ENCODE measurements around the gene LRP5.
A peak's percentile ranks its signal among the peaks of the same experiment; 100 is the strongest.
"Not testable (repeated sequence)": the region's sequence is repeated elsewhere in the genome, so short reads cannot be mapped to it uniquely, and the experiment has no call there.

Gene LRP5

DNA sequence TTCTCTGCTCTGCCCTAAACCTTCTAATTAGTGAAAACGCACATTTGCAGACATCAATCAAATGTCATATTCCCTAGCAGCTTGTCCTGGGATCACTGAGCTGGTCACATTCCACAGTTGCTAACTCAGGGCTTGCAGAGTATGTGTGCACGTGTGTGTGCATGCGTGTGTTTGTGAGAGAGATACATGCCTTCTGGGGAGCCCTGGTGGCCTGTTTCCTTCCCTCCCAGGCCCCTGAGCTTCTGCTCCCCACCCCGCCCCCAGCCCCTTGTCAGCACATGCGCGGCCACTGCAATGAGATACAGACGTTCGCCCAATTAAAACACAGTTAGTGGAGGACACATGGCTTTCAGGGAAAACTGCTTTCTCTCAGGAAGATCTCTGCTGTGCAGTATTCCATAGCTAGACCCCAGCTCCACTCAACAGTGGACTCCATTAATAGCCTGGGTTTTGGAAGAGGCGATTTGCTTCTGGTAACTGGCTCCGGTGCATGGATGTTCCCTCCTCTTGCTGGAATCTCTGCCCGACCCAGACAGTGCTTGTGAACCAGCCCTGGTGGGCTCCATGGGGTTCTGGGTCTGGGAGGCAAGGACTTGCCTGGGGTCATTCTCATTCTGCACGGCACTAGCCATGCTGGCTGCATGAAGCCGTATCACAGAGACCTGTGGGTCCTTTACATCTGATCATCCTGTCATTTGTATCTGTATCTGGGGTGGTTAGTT lies 17.7 kb downstream of the LRP5 start:
- DNase-seq: no peak

DNA sequence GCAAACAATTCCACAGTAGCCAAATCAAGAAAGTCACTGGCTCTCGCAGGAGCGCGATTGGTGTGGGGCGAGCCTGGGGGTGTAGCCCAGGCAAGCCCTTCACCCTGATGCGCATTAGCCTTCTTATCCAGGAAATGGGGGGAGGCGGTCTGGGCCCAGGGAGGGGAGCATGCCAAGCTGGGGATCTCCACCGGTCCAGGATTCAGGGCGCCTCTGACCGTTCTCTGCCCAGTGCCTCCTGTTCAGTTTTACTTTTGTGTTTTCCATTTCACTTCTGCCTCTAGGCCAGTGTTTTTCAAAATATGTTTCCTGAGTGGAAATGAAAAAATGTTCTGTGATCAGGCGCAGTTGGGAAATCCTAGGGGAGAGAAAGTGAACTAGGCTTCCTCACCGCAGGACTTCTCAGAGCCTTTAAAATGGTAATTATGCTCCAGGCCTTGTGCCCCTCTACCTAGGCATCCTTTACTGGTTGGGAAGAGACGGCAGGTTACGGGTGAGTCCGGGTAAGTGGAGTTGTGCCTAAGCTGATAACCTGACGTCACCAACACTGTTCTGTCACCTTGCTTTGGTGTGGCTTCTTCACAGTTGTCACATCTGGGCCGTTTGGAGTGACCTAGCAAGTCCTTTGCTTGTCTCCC lies 18.4 kb downstream of the LRP5 start:
- DNase-seq: no peak

DNA sequence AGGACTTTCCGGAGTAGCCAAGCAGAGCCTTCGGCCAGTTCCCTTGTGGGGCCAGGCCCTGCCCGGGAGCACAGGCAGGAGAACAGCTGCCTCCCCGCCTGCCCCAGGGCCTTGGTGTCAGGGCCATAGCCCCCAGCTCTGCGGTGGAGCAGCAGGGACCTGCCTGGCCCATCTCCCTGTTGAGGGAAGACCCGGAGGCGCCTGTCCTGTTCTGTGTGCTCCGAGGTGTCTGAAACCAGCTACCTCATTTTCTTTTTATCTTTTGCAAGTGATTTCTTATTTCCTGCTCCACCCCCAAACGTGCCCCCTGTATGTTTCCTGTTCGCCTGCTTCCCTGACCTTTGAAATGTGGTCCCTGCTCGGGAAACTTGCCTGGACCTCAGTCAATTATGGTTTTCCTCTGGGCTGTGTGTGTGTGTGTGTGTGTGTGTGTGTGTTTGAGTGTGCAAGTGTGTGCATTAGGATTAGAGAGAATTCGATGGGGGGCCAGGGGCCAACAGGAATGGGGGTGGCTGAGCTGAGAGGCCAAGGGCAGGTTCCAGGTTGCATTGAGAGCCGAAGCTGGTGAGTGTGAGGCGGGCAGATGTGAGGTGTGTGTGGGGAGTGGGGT lies 19.1 kb downstream of the LRP5 start:
- no peak for DNase-seq

DNA sequence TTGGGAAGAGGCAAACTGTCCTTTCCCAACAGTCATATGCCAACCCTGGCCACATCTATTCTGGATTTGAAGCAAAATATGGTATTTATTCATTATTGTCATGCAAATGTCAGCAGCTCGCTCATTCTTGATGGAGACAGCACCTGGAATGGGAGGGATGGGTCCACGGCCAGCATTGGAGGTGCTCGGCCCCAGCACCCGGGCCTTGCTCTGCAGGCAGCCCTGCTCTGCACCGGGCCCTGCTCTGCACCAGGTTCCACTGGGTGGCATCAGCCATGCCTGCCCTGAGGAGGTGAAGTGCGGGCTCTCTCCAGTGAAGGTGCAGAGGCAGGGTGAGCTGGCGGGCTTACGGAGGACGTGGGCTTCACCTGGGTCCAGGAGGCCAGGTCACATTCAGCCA lies 19.8 kb downstream of the LRP5 start:
- no peak for DNase-seq

DNA sequence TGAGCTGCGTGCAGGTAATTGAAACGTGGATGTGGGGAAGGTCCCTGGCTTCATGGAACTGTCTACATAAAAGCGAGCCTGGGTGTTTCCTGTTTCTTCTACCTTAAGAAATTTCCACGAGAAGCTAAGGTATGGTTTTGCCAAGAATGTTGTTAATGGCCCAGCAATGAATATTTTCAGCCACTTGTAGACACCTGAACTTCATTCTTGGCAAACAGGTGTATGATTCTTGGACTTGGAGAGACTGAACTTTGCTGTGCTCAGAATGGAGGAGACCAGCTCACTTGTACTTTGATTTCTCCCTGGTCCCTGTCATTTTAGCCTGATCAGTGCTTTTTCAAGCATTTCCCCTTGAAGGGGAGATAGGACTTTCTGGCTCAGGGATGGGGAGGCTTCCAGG lies 20.8 kb downstream of the LRP5 start:
- DNase-seq: no peak

GRCh38 chr11:68334923-68335322 lies 22.5 kb downstream of the LRP5 start:
- no peak for DNase-seq

- DNase-seq: no peak
These were observed 23.3 kb downstream of the LRP5 start for GRCh38 chr11:68335683-68336082.

DNA sequence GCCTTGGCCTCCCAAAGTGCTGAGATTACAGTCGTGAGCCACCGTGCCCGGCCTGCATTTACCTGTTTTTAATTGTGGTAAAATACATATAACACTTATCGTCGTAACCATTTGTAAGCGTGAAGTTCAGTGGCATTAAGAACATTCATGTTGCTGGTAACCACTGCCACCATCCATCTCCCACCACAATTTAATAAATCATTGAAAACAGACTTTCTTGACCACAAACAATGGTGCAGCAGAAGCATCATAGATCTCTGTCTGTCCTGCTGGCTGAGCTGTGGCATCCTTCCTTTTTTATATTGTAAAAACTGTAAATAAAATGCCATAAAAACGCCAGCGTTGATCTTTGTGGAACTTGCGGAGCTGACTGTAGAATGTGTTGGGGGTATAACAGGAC lies 24.3 kb downstream of the LRP5 start:
- DNase-seq: no peak

- DNase-seq: no peak
These were observed 25.0 kb downstream of the LRP5 start for GRCh38 chr11:68337399-68337835.

GRCh38 chr11:68338051-68338780 lies 25.8 kb downstream of the LRP5 start:
- no peak for DNase-seq

DNA sequence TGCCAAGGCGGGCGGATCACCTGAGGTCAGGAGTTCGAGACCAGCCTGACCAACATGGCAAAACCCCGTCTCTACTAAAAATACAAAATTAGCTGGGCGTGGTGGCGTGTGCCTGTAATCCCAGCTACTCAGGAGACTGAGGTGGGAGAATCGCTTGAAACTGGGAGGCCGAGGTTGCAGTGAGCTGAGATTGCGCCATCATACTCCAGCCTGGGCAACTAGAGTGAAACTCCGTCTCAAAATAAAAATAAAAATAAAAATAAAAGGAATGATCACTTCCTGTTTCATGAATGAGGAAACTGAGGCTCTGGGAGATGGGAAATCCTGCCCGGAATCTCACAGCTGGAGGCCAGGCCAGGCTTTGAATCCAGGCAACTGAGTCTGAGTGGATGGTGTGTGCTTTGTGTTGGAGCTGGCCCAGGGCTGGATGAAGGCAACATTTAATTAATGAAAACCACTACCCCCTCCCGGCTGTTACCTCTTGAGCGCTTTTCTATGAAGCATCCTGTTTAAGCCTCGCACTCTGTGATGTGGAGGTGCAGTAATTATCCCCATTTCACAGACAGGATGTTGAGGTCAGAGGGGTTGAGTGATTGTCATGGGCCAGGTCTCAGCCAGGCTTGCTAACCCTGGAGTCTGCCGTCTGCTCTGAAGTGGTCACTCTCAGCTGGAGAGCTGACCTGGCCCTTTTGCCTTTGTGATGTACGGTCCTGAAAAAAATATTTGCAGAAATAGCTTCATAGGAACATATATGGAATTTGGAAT lies 27.8 kb downstream of the LRP5 start:
- peak; percentile 41 for DNase-seq

DNA sequence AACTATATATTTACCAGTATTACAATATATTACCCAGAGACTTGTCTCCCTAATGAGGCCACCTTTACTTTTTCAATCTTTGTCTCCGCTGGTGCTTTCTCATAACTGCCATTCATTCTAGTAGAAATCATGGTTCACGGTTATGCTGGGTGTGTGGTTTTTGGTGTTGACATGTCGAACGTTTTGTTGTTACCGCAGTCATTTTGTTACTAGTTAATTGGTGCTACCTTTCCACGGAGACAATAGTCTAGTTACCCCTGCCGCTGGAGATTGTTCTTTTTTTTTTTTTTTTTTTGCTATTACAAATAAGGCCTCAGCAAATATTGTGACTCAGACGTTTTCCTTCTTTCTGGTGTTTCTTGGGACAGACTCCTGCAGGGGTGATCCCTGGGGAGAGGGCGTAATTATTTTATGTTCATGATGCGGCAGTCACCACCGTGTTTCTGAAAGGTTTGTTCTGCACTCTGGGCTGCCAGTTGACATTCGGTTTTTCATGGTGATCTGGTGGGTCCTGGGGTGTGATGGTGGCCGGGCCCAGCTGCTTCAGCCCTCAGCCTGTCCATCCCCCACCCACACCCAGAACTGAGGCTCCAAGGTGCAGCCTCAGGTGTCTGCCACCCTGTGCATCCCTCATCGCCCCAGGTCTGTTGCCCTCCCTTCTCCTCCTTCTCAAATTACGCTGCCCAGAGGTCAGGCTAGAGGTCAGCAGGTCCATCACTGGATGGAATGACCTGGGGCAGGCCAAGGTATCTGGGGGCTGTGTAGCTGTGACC lies 28.6 kb downstream of the LRP5 start:
- peak; percentile 27 for DNase-seq

DNA sequence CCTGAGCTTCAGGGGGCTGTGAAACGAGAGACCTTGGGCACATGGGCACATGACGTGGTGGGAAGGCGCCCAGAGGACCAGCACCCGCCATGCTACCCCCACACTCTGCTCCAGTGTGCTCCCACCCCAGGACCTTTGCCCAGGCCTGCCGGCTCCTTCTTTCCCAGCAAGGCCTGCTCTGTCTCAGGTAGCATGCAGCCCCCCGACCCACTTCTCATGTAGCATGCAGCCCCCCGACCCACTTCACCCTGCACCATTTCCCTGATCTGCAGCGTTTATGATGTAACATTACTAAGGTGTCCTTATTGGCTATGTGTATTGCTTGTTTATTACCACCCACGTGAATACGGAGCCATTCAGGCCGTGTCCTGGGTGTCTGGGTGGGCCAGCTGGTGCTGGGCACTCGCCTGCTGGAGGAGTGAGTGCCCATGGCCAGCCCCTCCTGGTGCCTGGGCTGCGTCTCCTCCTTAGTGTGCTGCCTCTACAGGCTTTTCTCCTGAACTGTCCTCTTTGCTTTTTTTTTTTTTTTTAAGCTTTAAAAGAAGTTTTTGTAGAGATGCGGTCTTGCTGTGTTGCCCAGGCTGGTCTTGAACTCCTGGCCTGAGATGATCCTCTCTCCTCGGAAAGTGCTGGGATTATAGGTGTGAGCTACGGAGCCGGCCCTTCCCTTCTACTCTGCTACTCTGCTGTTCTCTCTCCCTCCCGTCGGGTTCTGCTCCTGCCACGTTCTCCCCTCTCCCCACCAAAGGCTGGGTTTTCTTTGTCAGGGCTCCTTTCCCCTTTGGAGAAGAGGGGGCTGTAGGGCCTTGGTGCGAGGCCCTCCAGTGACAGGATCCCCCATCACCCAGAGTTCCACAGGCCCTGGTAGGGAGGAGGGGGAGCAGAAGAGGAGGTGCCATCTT lies 29.4 kb downstream of the LRP5 start:
- no peak for DNase-seq

GRCh38 chr11:68342459-68343158 lies 30.2 kb downstream of the LRP5 start:
- no peak for DNase-seq

- DNase-seq: no peak
These were observed 31.4 kb downstream of the LRP5 start for GRCh38 chr11:68343761-68344256.

DNA sequence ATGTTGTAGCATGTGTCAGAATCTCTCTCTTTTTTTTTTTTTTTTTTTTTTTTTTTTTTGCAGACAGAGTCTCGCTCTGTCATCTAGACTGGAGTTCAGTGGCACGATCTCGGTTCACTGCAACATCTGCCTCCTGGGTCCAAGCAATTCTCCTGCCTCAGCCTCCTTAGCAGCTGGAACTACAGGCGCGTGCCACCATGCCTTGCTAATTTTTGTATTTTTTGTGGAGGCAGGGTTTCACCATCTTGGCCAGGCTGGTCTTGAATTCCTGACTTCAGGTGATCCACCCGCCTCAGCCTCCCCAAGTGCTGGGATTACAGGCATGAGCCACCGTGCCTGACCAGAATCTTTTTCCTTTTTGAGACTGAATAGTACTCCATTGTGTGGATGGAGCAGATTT lies 32.4 kb downstream of the LRP5 start:
- not testable (repeated sequence) for DNase-seq

DNA sequence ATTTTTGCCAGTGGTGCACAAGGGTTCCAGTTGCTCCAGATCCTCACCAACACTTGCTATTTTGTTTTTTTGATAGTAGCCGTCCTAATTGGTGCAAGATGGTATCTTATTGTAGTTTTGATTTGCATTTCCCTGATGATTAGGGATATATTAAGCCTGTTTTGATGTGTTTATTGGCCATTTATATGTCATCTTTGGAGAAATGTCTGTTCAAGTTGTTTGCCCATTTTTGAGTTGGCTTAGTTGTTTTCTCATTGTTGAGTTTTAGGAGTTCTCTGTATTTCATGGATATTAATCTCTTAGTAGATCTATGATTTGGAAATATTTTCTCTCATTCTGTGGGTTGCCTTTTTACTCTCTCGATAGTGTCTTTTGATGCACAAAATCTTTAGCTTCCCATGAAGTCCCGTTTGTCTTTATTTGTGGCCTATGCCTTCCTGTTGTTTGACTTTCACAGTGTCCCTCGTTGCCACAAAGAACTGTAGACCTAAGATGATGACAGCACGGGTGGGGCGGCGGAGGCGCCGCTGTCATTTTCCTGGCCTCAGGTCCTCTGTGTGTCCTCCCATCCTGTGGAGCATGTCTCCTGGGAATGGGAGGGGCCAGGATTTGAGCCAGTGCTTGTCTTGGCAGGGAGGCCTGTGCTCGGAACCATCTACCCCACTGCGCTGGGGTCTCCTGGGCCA lies 33.5 kb downstream of the LRP5 start:
- DNase-seq: no peak

- no peak for DNase-seq
These were observed 34.0 kb downstream of the LRP5 start for GRCh38 chr11:68346462-68346790.

- no peak for DNase-seq
These were observed 35.0 kb downstream of the LRP5 start for GRCh38 chr11:68347345-68347744.

DNA sequence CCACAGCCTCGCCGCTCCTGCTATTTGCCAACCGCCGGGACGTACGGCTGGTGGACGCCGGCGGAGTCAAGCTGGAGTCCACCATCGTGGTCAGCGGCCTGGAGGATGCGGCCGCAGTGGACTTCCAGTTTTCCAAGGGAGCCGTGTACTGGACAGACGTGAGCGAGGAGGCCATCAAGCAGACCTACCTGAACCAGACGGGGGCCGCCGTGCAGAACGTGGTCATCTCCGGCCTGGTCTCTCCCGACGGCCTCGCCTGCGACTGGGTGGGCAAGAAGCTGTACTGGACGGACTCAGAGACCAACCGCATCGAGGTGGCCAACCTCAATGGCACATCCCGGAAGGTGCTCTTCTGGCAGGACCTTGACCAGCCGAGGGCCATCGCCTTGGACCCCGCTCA lies 35.5 kb downstream of the LRP5 start:
- no peak for DNase-seq
